GM18909 (cell line): ENCODE data around the gene CFL2.
"Not testable (repeated sequence)": the region's sequence is repeated elsewhere in the genome, so short reads cannot be mapped to it uniquely, and the experiment has no call there.

Source experiments
- ATAC-seq: cut with Tn5 transposase; IDR thresholded peaks from one replicate; pipeline ENCODE4 v1.9.1; 2021; ENCODE audit warnings: mild to moderate bottlenecking; ENCODE audit not compliant: unreplicated experiment, poor library complexity

CFL2 gene

DNA sequence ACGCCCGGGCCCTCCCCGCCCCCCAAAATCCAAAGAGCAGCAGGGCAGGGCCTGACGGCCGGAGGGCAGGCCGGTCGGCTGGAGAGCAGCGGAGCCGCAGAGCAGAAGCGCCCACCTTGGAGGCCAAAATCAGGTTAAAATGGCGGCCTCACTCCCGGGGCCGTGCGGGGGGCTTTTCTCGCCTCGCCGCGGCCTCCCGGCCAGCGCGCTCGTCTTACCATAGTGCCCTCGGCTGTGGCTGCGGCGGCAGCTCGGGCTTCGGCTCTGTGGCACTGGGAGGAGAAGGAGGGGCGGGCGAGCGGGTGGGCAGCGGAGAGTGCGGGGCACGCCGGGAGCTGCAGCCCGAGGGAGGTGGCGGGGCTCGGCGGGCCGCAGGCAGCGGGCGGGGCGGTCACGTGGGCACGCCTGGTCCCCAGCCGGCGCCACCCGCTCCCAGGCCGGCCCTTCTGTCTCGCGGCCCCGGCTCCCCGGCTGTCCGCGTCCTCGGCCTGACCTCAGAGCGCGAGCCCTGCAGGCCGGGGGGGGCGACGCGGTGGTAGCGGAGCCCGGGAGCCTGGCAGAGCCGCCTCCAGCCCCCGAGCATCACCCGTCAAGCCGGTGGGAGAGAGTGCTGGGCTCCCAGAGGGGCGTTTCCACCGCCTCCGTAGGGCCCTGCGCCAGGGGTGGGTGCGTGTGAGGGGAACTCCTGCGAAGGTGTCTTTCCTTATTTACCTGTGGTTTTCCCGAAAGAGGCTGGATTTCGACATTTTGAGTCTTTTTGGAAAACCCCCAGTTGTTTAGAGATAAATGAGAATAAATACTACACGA lies at the start of gene CFL2:
Gene CFL2, minus strand, starts transcription at position 274 of the 807 bp plus-strand sequence. Its CDS starts 53 bp downstream, at position 221.
- peak; percentile 95 for ATAC-seq

DNA sequence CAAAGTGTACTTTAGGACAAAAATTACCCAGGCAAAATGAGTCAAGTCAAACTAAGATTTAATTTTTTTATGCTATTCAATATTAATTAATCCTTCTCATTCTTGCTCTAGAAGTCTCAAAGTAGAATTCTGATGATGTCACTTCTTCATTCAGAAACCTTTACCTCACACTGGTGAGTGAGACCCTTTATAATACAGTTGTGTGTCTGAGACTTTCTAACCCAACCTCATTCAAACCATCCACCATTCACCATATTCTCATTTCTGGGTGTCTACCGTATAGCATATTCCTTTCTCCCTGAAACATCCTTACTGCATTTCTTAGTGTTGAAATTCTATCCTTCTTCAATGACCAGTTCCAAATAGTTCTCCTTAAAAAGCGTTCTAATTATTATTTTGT lies 40.8 kb upstream of the CFL2 start:
- ATAC-seq: no peak

DNA sequence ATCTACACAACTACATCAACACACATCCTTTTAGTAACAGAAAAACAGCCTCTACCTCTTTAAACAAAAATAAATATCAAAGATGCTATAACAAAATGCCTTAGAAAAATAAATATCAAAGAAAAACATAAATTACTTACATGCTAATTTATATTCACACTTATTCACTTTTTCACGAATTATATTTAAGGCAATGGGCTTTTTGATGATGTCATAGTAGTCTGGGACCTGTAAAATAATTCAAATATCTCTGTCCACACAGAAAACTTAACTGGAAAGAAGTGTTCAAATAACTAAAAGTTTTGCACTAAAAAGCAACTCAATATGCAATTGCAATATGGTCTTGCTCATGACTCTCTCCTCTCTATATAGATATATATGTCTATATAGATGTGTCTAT lies 40.3 kb upstream of the CFL2 start:
- no peak for ATAC-seq

DNA sequence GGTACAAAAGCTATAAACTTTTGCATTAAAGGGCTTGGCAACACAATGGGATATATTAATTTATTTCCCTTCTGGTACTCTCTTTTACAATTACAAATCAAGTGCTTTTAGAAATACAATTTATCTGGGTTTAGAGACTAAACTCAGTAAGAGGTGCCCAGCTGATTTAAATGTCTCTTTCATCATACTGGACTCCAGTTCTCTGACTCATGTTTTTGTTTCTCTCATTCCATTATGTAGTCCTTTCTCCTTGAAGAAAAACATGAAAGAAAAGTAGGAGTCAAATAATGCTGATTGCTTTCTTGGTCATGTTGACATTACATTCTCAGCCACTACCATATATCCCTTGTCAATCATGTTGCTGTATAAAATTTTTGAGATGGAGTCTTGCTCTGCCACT lies 36.3 kb upstream of the CFL2 start:
- ATAC-seq: no peak

DNA sequence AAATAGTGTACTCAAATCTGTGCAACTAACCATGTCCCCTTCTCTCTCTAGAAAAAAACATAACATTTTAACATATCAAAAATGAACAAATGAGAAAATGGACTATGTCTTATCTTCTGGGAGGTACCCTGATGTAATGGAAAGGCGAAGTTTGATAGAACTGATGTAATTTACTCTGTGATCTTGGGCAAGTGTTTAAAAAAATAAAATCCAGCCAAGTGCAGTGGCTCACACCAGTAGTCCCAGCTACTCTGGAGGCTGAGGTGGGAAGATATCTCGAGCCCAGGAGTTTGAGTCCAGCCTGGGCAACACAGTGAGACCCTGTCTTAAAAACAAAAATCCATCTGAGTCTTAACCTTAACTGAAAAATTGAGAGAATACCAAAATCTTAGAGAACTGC lies 35.8 kb upstream of the CFL2 start:
- ATAC-seq: no peak

DNA sequence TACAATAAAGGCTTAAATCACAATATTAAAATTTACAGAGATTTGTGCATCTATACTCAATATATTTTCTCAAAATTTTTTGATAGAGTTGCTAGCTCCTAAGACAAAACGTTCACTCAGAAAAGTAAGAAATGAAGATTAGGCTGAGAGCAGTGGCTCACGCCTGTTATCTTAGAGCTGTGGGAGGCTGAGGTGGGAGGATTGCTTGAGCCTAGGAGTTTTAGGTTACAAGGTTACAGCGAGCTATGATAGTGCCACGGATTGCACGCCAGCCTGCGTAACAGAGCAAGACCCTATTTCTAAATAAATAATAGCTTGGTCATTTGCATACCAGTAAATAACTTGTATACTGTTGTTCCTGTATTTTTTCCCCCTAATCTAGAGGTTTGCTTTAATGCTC lies 35.0 kb upstream of the CFL2 start:
- ATAC-seq: no peak

DNA sequence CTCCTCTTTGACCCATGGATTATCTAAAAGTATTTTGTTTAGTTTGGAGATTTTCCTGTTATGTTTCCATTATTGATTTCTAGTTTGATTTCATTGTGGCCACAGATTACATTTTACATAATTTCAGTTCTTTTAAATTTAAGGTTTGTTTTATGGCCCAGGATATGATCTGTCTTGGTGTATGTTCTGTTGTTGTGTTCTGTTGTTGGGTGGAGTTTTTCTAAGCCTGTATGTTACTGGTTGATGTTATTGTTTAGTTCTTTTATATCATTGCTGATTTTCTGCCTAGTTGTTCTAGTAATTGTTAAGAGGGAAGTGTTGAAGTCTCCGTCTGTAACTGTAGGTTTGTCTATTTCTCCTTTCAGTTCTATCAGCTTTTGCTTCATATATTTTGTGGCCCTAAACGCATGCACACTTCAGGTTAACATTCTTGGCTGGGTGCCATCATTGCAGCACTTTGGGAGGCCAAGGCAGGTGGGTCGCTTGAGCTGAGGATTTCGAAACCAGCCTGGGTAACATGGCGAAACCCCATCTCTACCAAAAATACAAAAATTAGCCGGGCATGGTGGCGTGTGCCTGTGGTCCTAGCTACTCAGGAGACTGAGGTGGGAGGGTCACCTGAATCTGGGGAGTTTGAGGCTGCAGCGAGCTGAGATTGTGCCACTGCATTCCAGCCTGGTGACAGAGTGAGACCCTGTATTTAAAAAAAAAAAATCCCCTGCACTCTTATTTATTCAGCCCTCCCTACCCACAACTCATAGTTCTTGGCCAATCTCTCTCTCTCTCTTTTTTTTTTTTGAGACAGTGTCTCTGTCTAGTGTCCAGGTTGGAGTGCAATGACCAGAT lies 28.1 kb upstream of the CFL2 start:
- no peak for ATAC-seq

DNA sequence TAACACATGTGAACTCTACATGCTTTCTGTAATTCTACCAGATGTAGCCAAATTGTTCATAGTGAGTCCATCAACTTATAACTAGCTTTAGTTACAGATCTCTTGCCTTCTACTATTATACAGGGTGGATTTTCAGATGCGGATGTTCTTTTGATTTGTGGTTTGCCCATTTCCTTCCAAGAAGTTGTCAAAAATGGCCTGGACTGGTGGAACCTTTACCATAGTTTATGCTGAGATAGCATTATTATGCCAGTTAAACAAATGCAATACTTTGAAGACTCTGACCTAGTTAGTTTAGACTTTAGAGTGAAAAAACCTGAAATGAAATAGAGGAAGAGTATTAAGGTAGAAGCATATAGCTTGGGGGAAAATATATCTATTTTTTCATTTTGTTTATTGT lies 27.4 kb upstream of the CFL2 start:
- ATAC-seq: no peak

DNA sequence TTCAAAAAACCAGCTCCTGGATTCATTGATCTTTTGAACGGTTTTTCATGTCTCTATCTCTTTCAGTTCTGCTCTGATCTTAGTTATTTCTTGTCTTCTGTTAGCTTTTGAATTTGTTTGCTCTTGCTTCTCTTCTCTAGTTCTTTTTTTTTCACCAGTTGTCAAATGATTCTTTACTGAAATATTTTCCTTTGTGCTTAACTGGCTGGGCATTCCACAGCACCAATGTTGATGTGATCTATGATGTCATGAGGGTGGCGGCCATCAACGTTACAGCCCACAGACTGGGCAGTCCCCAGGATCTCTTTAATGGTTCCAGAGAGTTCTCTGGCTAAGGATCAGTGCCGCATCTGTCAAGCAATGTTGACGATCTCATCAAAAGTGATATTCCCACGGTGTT lies 25.7 kb upstream of the CFL2 start:
- ATAC-seq: not testable (repeated sequence)

DNA sequence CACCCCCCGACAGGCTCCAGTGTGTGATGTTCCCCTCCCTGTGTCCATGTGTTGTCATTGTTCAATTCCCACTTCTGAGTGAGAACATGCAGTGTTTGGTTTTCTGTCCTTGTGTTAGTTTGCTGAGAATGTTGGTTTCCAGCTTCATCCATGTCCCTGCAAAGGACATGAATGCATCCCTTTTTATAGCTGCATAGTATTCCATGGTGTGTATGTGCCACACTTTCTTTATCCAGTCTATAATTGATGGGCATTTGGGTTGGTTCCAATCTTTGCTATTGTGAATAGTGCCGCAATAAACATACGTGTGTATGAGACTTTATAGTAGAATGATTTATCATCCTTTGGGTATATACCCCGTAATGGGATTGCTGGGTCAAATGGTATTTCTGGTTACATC lies 22.7 kb upstream of the CFL2 start:
- ATAC-seq: not testable (repeated sequence)

DNA sequence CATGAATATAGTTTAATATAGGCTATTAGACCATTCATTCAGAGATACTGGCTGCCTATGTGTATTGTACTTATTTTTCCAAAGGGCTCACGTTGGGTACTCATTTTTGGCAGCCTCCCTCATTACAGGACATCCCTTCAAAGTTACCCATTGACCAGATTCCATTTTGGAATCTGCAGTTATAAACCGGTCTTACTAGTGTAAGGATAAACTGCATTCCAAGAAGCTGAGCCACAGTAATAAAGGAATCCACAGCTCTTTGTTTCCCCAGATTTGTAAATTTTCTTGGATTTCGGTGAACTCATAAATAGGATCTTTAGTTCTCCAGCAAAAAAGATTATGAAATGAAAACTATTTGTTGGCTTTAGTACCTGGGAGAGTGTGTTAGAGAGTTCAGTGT lies 18.9 kb upstream of the CFL2 start:
- no peak for ATAC-seq

DNA sequence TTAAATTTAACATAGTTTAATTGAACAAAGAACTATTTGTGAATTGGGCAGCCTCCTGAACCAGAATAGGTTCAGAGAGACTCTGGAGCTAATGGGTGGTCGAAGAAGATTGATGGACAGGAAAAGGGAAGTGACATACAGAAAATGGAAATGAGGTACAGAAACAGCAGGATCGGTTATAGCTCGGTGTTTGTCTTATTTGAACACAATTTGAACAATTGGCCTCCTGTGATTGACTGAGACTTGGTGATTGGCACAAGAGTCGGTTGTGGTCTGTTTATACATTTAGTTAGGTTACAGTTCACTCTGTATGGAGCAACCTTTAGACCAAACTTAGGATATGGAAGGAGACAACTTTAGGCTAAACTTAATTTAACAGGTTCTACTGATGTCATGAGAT lies 18.4 kb upstream of the CFL2 start:
- ATAC-seq: no peak

DNA sequence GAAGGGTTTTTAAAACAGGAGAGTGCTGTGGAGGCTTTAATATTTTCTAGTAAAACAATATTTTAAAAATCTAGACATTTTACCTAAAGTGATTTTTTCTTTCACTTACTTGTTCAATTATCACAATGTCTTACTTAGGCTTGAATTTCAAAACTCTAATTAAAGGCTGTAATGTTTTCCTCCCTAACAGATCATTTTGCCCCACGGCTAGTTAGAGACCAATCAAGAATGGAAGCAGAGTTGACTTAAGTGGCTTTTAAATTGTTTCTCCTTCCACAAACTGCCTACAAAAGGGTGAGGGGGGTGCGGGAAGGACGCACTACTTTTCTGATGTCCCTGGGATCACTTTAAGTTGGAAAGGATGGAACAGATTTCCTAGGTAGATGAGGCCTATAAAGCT lies 9.5 kb upstream of the CFL2 start:
- ATAC-seq: no peak

DNA sequence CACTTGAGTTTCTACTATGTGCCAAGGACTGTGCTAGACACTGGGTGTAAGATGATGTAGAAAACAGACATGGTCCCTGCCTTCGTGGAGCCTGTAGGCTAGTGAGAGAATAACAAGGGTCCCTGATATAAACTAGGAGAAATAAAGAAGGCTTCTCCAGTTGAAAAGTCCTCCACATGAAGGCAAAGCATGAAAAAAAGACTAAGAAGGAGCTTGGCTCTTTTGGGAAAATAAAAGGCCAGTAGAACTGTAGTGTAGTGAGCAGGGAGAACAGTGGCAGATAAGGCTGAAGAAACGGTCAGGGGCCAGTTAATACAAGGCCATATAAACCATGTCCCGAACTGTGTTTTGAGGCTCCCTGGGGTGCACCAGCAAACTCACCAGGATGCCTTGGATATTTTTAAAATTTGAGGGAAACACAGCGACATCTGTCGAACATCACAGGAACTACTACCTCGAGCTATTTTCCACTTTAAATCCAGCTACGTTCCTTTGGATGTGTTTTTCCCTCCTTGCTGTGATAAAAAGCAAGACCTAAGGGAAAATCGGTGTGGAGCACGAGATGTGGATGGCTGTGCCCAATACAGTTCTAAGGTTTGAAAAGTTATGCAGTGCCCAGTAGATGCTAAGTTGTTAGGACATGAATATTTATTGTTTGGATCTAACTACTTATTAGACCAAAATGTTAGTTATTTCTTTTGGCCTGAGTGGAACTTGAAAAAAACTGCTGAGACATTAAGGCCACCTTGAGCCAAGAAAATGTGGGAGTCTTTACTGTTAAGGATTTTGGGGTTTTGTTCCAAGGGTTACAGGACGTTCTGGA lies 8.5 kb upstream of the CFL2 start:
- ATAC-seq: no peak

DNA sequence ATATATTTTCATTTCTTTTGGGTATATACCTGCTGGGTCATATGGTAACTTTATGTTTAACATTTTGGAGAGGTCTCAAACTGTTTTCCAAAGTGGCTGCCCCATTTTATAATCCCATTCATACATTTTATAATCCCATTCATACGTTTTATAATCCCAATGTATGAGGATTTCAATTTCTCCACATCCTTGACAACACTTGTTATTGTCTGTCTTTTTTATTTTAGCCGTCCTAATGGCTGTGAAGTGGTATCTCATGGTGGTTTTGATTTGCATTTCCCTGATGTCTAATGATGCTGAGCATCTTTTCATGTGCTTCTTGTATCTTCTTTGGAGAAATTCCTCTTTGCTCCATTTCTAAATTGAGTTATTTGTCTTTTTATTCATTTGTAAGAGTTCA lies 6.7 kb upstream of the CFL2 start:
- ATAC-seq: no peak

DNA sequence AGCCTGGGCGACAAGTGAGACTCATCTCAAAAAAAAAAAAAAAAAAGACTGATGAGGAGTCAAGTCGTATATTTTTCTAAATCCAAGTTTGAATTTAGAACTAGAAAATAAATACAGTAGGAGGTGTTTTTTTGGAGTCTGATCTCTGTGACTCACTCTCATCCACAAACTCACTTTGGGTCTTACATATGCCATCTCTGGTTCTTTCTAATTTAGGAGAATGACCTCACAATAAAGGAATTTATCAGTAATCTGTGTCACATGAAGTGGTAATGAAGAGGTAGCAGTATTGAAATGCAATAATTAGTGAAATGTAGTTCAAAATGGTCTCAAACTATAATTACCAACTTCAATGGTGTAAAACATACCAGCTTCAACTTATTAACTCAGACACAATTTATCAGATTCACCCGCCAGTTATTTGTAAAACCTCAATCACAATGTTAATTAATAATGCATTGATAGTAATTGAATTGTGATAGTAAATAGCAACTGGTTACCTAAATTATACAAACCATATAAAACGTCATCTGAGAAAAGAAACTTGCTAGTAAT lies 4.4 kb upstream of the CFL2 start:
- ATAC-seq: no peak

DNA sequence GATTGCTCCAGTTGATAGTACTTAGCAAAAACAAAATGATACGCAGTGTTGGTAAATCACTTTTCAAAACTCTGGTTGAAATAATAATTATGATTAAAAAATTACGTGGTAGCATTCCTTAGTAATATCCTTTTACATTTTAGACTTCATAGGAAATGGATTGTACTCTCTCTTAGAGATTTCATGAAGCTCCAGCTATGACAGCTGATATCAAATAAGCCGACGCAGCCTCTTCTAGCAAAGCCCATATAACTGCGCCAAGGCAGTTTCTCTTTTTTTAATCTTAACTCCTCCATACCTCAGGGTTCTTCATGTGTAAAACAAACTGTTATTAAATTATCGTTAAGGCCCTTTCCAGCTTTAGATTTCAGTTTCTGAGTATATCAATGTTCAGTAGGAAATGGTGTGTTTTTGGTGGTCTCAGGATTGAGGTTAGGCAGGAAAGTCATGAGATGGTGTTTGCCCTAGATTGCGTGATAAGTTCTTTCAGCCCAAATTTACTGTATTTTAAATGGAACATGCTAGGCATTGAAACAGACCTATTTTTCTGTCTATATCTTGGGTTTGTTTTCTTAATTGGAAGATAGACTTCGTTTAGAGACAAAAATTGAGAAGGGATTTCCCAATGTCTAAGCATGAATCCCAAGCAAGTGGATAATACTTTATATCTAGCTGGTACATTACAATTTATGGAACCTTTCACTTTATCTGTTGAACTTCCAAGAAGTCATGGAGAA lies 902 bp upstream of the CFL2 start:
- no peak for ATAC-seq

DNA sequence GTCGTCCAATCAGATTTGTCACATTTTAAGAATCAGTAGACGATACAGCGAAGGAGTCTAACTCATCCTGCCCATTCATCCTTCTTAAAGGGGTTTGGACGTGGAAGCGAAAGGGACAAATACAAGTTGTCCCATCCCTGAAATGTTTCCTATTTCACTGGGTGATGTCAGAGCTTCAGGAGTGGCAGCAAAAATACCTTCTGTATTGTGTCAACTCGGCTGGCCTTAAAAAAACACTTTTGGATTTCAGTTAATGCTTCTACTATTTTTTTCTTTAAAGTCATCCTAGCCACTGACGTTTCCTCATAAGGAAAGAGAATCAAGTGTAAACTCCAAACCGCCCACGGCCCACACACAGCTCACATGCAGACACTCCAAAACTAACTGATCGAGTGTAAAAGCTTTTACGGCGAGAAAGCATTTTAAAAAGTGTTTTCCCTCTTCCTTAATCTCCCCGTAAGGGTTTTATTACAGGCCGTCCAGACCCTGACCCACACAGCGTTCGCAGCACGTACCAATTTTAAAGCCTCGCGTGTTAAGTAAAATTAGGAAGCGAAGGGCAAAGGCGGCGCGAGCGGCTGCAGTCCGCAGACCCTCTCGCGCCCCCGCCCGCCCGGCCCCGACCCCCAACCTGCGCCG lies 593 bp downstream of the CFL2 start:
- ATAC-seq: peak; percentile 14

DNA sequence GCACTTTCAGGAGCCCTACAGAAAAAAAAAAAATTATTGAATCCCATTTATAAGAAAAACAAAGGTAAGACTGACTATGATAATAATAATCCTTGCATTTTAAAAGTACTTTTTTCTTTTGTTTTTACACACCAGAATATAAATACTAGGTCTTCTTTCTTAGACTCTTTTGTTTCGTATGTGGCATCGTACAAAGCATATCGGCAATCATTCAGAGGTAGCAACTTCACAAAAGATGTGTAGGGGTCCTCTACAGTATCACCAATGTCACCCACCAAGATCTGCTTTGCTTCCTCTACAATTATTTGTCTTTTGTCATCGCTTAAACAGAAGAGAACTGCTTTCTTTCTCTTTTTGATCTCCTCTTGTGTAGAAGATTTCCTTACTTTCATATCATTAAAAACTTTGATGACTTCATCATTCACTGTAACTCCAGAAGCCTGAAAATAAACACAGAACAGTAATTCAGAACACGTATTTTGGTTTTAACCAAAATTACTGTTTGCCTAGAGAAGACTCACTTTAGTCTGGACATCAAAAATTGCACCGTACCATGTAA lies 1.2 kb downstream of the CFL2 start:
- no peak for ATAC-seq
